ENCODE results near the gene CPED1.

The CPED1 gene

DNA sequence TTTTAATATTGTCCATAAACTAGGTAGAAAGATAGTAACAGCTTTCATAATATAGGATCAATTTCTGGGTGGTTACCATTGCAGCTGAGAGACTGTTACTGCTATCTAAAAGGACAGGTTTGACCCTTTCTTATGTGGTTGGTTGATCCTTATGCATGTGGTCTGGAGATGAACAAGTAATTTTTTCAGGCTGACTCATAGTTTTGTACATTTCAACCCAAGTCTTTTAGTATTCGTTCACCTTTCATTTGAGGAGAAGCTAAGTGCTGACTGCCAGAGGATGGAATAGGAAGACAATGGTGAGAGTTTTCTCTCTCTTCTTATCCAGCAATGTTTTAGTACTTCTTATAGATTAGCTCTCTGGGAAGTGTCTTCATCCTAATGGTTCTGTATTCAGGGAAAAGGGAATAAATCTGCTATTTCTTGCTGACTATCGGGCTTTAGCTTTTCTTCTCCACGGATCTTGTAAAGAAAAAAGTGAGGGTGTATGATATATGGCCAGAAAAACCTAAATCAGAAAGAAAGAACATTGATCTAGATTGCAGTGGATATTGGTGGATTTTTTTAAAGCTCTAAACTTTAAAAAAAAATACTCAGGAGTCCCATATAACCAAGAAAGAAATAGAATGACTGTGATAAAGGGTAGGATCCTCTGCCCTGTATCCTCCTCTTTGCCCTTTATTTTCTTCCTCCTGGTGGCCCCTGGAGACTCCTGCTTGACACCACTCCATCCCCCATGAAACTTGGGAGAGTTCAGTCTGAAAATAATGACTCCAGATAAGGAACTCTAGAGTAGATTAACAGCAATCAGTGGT is 88.0 kb downstream of the CPED1 start:
- ATAC-seq = peak; percentile 95
- no peak for TF ChIP-seq ZFP3 (CRISPR knock-in tag; IDR thresholded peaks at IDR 0.05)
- no peak for TF ChIP-seq TCF4 (CRISPR knock-in tag; IDR thresholded peaks at IDR 0.05; ENCODE audit: borderline replicate concordance)
- no peak for TF ChIP-seq ZNF70 (CRISPR knock-in tag; IDR thresholded peaks at IDR 0.05)
- TF ChIP-seq OSR1 (CRISPR knock-in tag; IDR thresholded peaks at IDR 0.05) = no peak
- no peak for TF ChIP-seq ARNTL (CRISPR knock-in tag; IDR thresholded peaks at IDR 0.05; ENCODE audit: borderline replicate concordance, low read depth)
- TF ChIP-seq, protein P1, sequence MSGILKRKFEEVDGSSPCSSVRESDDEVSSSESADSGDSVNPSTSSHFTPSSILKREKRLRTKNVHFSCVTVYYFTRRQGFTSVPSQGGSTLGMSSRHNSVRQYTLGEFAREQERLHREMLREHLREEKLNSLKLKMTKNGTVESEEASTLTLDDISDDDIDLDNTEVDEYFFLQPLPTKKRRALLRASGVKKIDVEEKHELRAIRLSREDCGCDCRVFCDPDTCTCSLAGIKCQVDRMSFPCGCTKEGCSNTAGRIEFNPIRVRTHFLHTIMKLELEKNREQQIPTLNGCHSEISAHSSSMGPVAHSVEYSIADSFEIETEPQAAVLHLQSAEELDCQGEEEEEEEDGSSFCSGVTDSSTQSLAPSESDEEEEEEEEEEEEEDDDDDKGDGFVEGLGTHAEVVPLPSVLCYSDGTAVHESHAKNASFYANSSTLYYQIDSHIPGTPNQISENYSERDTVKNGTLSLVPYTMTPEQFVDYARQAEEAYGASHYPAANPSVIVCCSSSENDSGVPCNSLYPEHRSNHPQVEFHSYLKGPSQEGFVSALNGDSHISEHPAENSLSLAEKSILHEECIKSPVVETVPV (CRISPR knock-in tag; IDR thresholded peaks at IDR 0.05) = no peak
- peak; percentile 23; the same call in 1 of the 2 replicates for TF ChIP-seq TOX (CRISPR knock-in tag; IDR thresholded peaks at IDR 0.05; ENCODE audit: borderline replicate concordance)
- no peak for TF ChIP-seq ESRRG (CRISPR knock-in tag; IDR thresholded peaks at IDR 0.05)

DNA sequence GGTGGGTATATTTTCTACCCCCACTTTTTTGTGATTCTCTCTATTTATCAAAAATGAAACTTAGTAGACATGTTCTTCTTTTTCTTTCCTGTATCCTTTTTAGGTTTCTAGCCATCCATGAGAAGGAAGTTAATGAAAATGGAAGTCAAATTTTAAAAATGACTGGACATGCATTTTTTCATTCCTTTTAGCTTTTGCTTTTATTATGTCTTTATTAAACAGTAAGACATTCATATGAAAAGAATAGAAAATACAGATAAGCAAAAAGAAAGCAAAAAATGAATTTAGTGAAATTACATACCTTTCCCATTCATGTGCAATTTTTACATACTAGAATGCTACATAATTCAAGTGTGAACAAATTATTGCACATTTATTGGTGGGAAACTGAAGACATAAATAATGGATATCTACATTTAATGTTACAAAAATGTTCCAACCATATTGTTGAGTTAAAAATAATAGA is 88.7 kb downstream of the CPED1 start:
- no peak for ATAC-seq
- TF ChIP-seq ZC3H10 (CRISPR knock-in tag; IDR thresholded peaks at IDR 0.05) = no peak
- TF ChIP-seq ZNF70 (CRISPR knock-in tag; IDR thresholded peaks at IDR 0.05) = no peak
- TF ChIP-seq BACH2 (CRISPR knock-in tag; IDR thresholded peaks at IDR 0.05; ENCODE audit: borderline replicate concordance) = no peak
- TF ChIP-seq ZNF8 (CRISPR knock-in tag; IDR thresholded peaks at IDR 0.05) = no peak
- no peak for TF ChIP-seq TSHZ2 (CRISPR knock-in tag; IDR thresholded peaks at IDR 0.05)
- no peak for TF ChIP-seq CREB5 (CRISPR knock-in tag; IDR thresholded peaks at IDR 0.05; ENCODE audit: low read depth)
- no peak for TF ChIP-seq PPARA (CRISPR knock-in tag; IDR thresholded peaks at IDR 0.05; ENCODE audit: borderline replicate concordance)
- TF ChIP-seq ARNTL (CRISPR knock-in tag; IDR thresholded peaks at IDR 0.05; ENCODE audit: borderline replicate concordance, low read depth) = no peak
- no peak for TF ChIP-seq POU6F1 (CRISPR knock-in tag; IDR thresholded peaks at IDR 0.05; ENCODE audit: borderline replicate concordance, low read depth)
- TF ChIP-seq GLIS3 (CRISPR knock-in tag; IDR thresholded peaks at IDR 0.05) = no peak
- no peak for TF ChIP-seq ZFP30 (CRISPR knock-in tag; IDR thresholded peaks at IDR 0.05)

- ATAC-seq = no peak
- TF ChIP-seq BACH2 (CRISPR knock-in tag; IDR thresholded peaks at IDR 0.05; ENCODE audit: borderline replicate concordance) = no peak
- no peak for TF ChIP-seq CSDC2 (CRISPR knock-in tag; IDR thresholded peaks at IDR 0.05)
- TF ChIP-seq POU6F1 (CRISPR knock-in tag; IDR thresholded peaks at IDR 0.05; ENCODE audit: borderline replicate concordance, low read depth) = no peak
- TF ChIP-seq ARNTL (CRISPR knock-in tag; IDR thresholded peaks at IDR 0.05; ENCODE audit: borderline replicate concordance, low read depth) = no peak
- TF ChIP-seq CREB5 (CRISPR knock-in tag; IDR thresholded peaks at IDR 0.05; ENCODE audit: low read depth) = no peak
- TF ChIP-seq TOX (CRISPR knock-in tag; IDR thresholded peaks at IDR 0.05; ENCODE audit: borderline replicate concordance) = no peak
- no peak for TF ChIP-seq SNAI2 (CRISPR knock-in tag; IDR thresholded peaks at IDR 0.05)
- TF ChIP-seq, protein P2, sequence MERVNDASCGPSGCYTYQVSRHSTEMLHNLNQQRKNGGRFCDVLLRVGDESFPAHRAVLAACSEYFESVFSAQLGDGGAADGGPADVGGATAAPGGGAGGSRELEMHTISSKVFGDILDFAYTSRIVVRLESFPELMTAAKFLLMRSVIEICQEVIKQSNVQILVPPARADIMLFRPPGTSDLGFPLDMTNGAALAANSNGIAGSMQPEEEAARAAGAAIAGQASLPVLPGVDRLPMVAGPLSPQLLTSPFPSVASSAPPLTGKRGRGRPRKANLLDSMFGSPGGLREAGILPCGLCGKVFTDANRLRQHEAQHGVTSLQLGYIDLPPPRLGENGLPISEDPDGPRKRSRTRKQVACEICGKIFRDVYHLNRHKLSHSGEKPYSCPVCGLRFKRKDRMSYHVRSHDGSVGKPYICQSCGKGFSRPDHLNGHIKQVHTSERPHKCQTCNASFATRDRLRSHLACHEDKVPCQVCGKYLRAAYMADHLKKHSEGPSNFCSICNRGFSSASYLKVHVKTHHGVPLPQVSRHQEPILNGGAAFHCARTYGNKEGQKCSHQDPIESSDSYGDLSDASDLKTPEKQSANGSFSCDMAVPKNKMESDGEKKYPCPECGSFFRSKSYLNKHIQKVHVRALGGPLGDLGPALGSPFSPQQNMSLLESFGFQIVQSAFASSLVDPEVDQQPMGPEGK (CRISPR knock-in tag; IDR thresholded peaks at IDR 0.05; ENCODE audit: borderline replicate concordance) = no peak
- TF ChIP-seq TSHZ2 (CRISPR knock-in tag; IDR thresholded peaks at IDR 0.05) = no peak
Measured at GRCh38 chr7:121078701-121079227, 90.3 kb downstream of the CPED1 start.

Data from SK-N-SH treated with all-trans-retinoic acid at 6 μM for 48 hours (cell line).